Measurements from ENCODE around the gene SNUPN.

DNA sequence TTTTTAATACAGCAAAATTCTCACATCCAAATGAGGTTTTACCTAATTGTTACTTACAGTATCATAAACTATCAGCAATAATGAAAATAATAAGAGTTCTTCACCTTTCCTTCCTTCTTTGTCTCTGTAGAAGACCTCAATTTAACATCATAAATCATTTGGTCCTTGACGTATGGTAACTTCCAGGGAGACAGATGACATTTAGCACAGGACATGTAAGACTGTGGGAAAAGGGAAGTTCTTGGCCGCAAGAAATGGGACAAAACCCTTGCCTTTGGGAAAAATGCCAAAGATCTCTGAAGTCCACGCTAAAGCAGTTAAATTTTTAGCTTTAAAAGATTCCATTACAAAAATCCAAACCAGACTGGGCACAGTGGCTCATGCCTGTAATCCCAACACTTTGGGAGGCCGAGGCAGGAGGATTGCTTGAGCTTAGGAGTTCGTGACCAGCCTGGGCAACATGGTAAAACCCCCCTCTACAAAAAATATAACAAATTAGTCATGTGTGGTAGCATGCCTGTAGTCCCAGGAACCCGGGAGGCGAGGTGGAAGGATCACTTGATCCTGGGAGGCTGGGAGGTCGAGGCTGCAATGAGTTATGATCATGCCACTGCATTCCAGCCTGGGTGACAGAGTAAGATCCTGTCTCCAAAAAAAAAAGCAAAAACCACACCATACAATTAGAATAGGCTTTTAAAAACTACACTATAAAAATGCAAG is 55.2 kb downstream of the SNUPN start:
- TF ChIP-seq, protein P1, sequence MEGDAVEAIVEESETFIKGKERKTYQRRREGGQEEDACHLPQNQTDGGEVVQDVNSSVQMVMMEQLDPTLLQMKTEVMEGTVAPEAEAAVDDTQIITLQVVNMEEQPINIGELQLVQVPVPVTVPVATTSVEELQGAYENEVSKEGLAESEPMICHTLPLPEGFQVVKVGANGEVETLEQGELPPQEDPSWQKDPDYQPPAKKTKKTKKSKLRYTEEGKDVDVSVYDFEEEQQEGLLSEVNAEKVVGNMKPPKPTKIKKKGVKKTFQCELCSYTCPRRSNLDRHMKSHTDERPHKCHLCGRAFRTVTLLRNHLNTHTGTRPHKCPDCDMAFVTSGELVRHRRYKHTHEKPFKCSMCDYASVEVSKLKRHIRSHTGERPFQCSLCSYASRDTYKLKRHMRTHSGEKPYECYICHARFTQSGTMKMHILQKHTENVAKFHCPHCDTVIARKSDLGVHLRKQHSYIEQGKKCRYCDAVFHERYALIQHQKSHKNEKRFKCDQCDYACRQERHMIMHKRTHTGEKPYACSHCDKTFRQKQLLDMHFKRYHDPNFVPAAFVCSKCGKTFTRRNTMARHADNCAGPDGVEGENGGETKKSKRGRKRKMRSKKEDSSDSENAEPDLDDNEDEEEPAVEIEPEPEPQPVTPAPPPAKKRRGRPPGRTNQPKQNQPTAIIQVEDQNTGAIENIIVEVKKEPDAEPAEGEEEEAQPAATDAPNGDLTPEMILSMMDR (IDR thresholded peaks at IDR 0.05) = no peak
- TF ChIP-seq POLR2AphosphoS5 (IDR thresholded peaks at IDR 0.05) = no peak
